ENCODE measurements around the gene ADORA1.

Gene ADORA1

DNA sequence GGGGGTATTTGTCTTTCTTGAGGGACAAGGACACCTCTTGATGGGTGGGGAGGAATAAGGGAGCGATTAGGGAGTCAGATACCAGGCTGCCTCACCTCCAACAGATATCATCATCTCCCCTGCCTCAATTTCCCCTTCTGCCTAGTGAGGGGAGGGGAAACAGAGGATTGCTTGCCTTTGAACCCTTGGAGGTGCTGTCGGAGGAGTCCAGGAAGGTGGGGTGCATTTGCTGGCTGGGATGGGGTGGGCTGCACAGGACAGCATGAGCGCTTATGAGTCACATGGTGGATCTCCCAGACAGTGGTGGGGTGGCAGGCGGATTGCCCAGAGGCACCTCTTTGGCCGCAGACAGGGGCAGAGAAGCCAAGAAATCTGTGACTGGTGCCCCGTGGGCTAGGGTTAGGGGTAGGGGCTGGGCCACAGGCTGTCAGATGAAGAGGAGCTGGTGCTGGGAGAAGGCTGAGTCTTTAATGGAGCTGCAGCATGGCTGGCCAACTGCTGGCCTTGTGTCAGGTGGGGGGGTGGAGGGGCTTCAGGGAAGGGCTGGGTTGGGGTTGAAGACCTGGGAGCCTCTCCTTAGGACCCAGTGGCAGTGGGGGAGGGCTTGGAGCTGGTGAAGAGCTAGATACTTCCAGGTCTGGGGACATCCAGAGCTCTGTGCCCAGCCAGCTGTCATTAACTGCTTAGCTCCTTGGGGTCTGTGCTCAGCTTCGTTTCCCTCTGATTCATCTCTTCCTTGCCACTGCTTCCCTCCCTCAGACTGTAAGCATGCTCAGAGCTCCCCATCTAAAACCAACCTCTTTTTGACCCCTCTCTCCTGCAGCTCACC lies 7.0 kb upstream of the ADORA1 start:
- no peak overlapping the region for H2AFZ ChIP-seq (ENCODE audit: low read depth, low read length)
- no peaks in the 10 kb centered on the region for H3K9me3 ChIP-seq (ENCODE audit: insufficient read depth, low read length, severe bottlenecking)
- H3K9ac ChIP-seq (ENCODE audit: low read depth, low read length): no peak overlapping the region
- H3K27me3 ChIP-seq (ENCODE audit: insufficient read depth, low read length, poor library complexity): peaks cover 46% of the 10 kb centered on the region
- TF ChIP-seq EZH2 (IDR thresholded peaks at IDR 0.05; ENCODE audit: borderline replicate concordance, low read depth, low read length, severe bottlenecking) (no peak), CTCF (IDR thresholded peaks at IDR 0.05; ENCODE audit: borderline replicate concordance, extremely low read depth, low read length, poor library complexity, severe bottlenecking) (no peak)
- H3K4me2 ChIP-seq (ENCODE audit: insufficient read depth, low read length): no peak overlapping the region
- DNase-seq (no peak), ATAC-seq (ENCODE audit: insufficient read depth, low read depth) (no peak)
- no peaks in the 10 kb centered on the region for H3K79me2 ChIP-seq (ENCODE audit: insufficient read depth, low read length)
- no peak overlapping the region for H3K27ac ChIP-seq (ENCODE audit: low read length)
- H3K36me3 ChIP-seq (ENCODE audit: insufficient read depth, low read length): no peaks in the 10 kb centered on the region
- no peaks in the 10 kb centered on the region for H3K4me1 ChIP-seq (ENCODE audit: insufficient read depth, low read length)
- no peak overlapping the region for H3K4me3 ChIP-seq (ENCODE audit: low read depth in 1 of 2, low read length in 2 of 2)
- H4K20me1 ChIP-seq (ENCODE audit: insufficient read depth, low read length): peaks cover 4% of the 10 kb centered on the region; the same call in 1 of the 2 replicates

- Histone ChIP-seq H2AFZ (ENCODE audit: low read depth, low read length) (no peak overlapping the region), H3K27me3 (ENCODE audit: insufficient read depth, low read length, poor library complexity) (peaks cover 39% of the 10 kb centered on the region), H3K9ac (ENCODE audit: low read depth, low read length) (no peak overlapping the region), H3K9me3 (ENCODE audit: insufficient read depth, low read length, severe bottlenecking) (no peaks in the 10 kb centered on the region), H3K79me2 (ENCODE audit: insufficient read depth, low read length) (no peaks in the 10 kb centered on the region), H3K4me2 (ENCODE audit: insufficient read depth, low read length) (no peak overlapping the region), H3K36me3 (ENCODE audit: insufficient read depth, low read length) (no peaks in the 10 kb centered on the region), H3K4me3 (ENCODE audit: low read depth in 1 of 2, low read length in 2 of 2) (no peak overlapping the region), H3K27ac (ENCODE audit: low read length) (no peak overlapping the region), H3K4me1 (ENCODE audit: insufficient read depth, low read length) (no peaks in the 10 kb centered on the region), H4K20me1 (ENCODE audit: insufficient read depth, low read length) (peaks cover 4% of the 10 kb centered on the region; the same call in 1 of the 2 replicates)
- no peak for ATAC-seq (ENCODE audit: insufficient read depth, low read depth)
- TF ChIP-seq CTCF (IDR thresholded peaks at IDR 0.05; ENCODE audit: borderline replicate concordance, extremely low read depth, low read length, poor library complexity, severe bottlenecking): no peak
- no peak for TF ChIP-seq EZH2 (IDR thresholded peaks at IDR 0.05; ENCODE audit: borderline replicate concordance, low read depth, low read length, severe bottlenecking)
- DNase-seq: no peak
Observed at GRCh38 chr1:203121186-203122015, 6.1 kb upstream of the ADORA1 start.

- no peak for TF ChIP-seq CTCF (IDR thresholded peaks at IDR 0.05; ENCODE audit: borderline replicate concordance, extremely low read depth, low read length, poor library complexity, severe bottlenecking)
- Histone ChIP-seq H3K4me1 (ENCODE audit: insufficient read depth, low read length) (no peaks in the 10 kb centered on the region), H3K27ac (ENCODE audit: low read length) (no peak overlapping the region)
Observed at GRCh38 chr1:203122159-203122558, 5.4 kb upstream of the ADORA1 start.

More at GRCh38 chr1:203122159-203122558, 5.4 kb upstream of the ADORA1 start:
- Histone ChIP-seq H3K9me3 (ENCODE audit: insufficient read depth, low read length, severe bottlenecking) (no peaks in the 10 kb centered on the region), H3K79me2 (ENCODE audit: insufficient read depth, low read length) (no peaks in the 10 kb centered on the region), H2AFZ (ENCODE audit: low read depth, low read length) (no peak overlapping the region), H3K36me3 (ENCODE audit: insufficient read depth, low read length) (no peaks in the 10 kb centered on the region), H3K4me3 (ENCODE audit: low read depth in 1 of 2, low read length in 2 of 2) (no peak overlapping the region), H3K9ac (ENCODE audit: low read depth, low read length) (no peak overlapping the region), H4K20me1 (ENCODE audit: insufficient read depth, low read length) (peaks cover 4% of the 10 kb centered on the region; the same call in 1 of the 2 replicates), H3K27me3 (ENCODE audit: insufficient read depth, low read length, poor library complexity) (peaks cover 36% of the 10 kb centered on the region), H3K4me2 (ENCODE audit: insufficient read depth, low read length) (no peak overlapping the region)
- ATAC-seq (ENCODE audit: insufficient read depth, low read depth) (no peak), DNase-seq (no peak)
